ENCODE data around the gene SLC30A3.

DNA sequence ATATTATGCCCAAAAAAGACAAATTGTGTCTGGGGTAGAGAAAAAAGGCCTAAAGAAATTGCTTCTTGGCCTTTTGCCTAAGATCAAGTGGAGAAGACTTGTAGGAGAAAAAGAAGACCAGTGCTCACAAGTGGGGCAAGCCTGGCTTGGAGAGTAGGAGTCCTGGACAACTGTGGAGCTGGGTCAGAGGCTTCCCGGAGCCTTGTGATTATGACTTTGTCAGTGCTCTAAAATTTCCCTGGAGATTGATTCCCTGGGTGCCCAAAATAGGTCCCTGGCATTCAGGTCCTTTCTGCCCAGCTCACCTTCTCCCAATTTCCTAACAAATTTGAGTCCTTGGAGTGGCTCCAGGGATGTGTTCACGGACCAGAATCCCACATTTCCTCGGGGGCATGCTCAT lies 18.6 kb upstream of the SLC30A3 start:
- TF ChIP-seq, protein P1, sequence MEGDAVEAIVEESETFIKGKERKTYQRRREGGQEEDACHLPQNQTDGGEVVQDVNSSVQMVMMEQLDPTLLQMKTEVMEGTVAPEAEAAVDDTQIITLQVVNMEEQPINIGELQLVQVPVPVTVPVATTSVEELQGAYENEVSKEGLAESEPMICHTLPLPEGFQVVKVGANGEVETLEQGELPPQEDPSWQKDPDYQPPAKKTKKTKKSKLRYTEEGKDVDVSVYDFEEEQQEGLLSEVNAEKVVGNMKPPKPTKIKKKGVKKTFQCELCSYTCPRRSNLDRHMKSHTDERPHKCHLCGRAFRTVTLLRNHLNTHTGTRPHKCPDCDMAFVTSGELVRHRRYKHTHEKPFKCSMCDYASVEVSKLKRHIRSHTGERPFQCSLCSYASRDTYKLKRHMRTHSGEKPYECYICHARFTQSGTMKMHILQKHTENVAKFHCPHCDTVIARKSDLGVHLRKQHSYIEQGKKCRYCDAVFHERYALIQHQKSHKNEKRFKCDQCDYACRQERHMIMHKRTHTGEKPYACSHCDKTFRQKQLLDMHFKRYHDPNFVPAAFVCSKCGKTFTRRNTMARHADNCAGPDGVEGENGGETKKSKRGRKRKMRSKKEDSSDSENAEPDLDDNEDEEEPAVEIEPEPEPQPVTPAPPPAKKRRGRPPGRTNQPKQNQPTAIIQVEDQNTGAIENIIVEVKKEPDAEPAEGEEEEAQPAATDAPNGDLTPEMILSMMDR (IDR thresholded peaks at IDR 0.05; ENCODE audit: poor library complexity, severe bottlenecking): no peak
- TF ChIP-seq RAD21 (conservative IDR thresholded peaks at IDR 0.05) (no peak), POLR2AphosphoS5 (IDR thresholded peaks at IDR 0.05) (no peak), SMC3 (conservative IDR thresholded peaks at IDR 0.05; ENCODE audit: poor library complexity) (no peak), EZH2 (IDR thresholded peaks at IDR 0.05; ENCODE audit: borderline replicate concordance, insufficient read depth, low read length, poor library complexity, severe bottlenecking) (no peak), TAF1 (IDR thresholded peaks at IDR 0.05; ENCODE audit: low read depth) (no peak), EP300 (conservative IDR thresholded peaks at IDR 0.05; ENCODE audit: poor library complexity, severe bottlenecking) (no peak), MXI1 (conservative IDR thresholded peaks at IDR 0.05; ENCODE audit: poor library complexity, severe bottlenecking) (no peak)
- TF ChIP-seq, protein P2, sequence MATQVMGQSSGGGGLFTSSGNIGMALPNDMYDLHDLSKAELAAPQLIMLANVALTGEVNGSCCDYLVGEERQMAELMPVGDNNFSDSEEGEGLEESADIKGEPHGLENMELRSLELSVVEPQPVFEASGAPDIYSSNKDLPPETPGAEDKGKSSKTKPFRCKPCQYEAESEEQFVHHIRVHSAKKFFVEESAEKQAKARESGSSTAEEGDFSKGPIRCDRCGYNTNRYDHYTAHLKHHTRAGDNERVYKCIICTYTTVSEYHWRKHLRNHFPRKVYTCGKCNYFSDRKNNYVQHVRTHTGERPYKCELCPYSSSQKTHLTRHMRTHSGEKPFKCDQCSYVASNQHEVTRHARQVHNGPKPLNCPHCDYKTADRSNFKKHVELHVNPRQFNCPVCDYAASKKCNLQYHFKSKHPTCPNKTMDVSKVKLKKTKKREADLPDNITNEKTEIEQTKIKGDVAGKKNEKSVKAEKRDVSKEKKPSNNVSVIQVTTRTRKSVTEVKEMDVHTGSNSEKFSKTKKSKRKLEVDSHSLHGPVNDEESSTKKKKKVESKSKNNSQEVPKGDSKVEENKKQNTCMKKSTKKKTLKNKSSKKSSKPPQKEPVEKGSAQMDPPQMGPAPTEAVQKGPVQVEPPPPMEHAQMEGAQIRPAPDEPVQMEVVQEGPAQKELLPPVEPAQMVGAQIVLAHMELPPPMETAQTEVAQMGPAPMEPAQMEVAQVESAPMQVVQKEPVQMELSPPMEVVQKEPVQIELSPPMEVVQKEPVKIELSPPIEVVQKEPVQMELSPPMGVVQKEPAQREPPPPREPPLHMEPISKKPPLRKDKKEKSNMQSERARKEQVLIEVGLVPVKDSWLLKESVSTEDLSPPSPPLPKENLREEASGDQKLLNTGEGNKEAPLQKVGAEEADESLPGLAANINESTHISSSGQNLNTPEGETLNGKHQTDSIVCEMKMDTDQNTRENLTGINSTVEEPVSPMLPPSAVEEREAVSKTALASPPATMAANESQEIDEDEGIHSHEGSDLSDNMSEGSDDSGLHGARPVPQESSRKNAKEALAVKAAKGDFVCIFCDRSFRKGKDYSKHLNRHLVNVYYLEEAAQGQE (IDR thresholded peaks at IDR 0.05; ENCODE audit: borderline replicate concordance): no peak

Measured in neural cell (in vitro differentiated cells).